RPMI8226 (cell line): ENCODE results near the gene UGT1A1.
"Not testable (repeated sequence)": the region's sequence is repeated elsewhere in the genome, so short reads cannot be mapped to it uniquely, and the experiment has no call there.

Source experiments
- DNase-seq: peaks from one replicate; pipeline ENCODE4 v3.0.0-alpha.2; 2015

The UGT1A1 gene

GRCh38 chr2:233760043-233760442 lies at the start of gene UGT1A1:
Gene UGT1A1 (plus strand): TSS chr2:233760270. CDS start chr2:233760288, 18 bp downstream.
- DNase-seq = no peak

GRCh38 chr2:233711312-233712008 lies 48.6 kb upstream of the UGT1A1 start:
- DNase-seq = peak; percentile 57

GRCh38 chr2:233712611-233713261 lies 47.3 kb upstream of the UGT1A1 start, which contains the start of gene UGT1A5:
Gene UGT1A5 (plus strand): TSS chr2:233712907. CDS start chr2:233712992, 85 bp downstream.
- DNase-seq = no peak

- no peak for DNase-seq
These were observed 46.8 kb upstream of the UGT1A1 start for GRCh38 chr2:233713262-233713615.

GRCh38 chr2:233714121-233714520 lies 45.9 kb upstream of the UGT1A1 start:
- DNase-seq = no peak

GRCh38 chr2:233718552-233718951 lies 41.5 kb upstream of the UGT1A1 start, which contains the start of gene UGT1A4:
Gene UGT1A4 (plus strand): TSS chr2:233718736. CDS start chr2:233718821, 85 bp downstream.
- no peak for DNase-seq

GRCh38 chr2:233728723-233729301 lies 31.3 kb upstream of the UGT1A1 start, which contains the start of gene UGT1A3:
Gene UGT1A3 (plus strand): TSS chr2:233729042. CDS start chr2:233729127, 85 bp downstream.
- DNase-seq = no peak

GRCh38 chr2:233736868-233737653 lies 23.0 kb upstream of the UGT1A1 start:
- DNase-seq = not testable (repeated sequence)

- DNase-seq = no peak
These were observed 19.2 kb upstream of the UGT1A1 start for GRCh38 chr2:233740870-233741269.

GRCh38 chr2:233743464-233744259 lies 16.4 kb upstream of the UGT1A1 start:
- no peak for DNase-seq

GRCh38 chr2:233745073-233745755 lies 14.9 kb upstream of the UGT1A1 start:
- no peak for DNase-seq

- not testable (repeated sequence) for DNase-seq
These were observed 14.2 kb upstream of the UGT1A1 start for GRCh38 chr2:233745838-233746237.

GRCh38 chr2:233746475-233747282 lies 13.4 kb upstream of the UGT1A1 start:
- no peak for DNase-seq

- no peak for DNase-seq
These were observed 12.9 kb upstream of the UGT1A1 start for GRCh38 chr2:233747283-233747544.

GRCh38 chr2:233750689-233751088 lies 9.4 kb upstream of the UGT1A1 start:
- DNase-seq = not testable (repeated sequence)

GRCh38 chr2:233751212-233752009 lies 8.7 kb upstream of the UGT1A1 start:
- DNase-seq = not testable (repeated sequence)

- DNase-seq = no peak
These were observed 5.0 kb upstream of the UGT1A1 start for GRCh38 chr2:233754872-233755611.

GRCh38 chr2:233756429-233757081 lies 3.5 kb upstream of the UGT1A1 start:
- DNase-seq = no peak

GRCh38 chr2:233758141-233758540 lies 1.9 kb upstream of the UGT1A1 start:
- DNase-seq = no peak
